ENCODE results near the gene CD22. TPM values are rescaled to one million over a fixed set of nuclear protein-coding genes. Genes with fewer than 3 reads are reported as not detected.

The CD22 gene
- total and polyA plus RNA-seq, 2 of the 8 experiments (the other 6 are each of a cell fraction or from before 2014, with no cell fraction given): 0.06 to 0.60 TPM

GRCh38 chr19:35392742-35393715 is 64.0 kb downstream of the CD22 start (continued):
- TF ChIP-seq CTCF (IDR thresholded peaks at IDR 0.05; ENCODE audit: control extremely low read depth in 1 of 3, insufficient read depth in 1 of 3, low read depth in 1 of 3, low read length in 3 of 3): no peak

Data from H1 (cell line).